GM18858 (cell line): Measurements from ENCODE around the gene DHRS3.
"Not testable (repeated sequence)": the region's sequence is repeated elsewhere in the genome, so short reads cannot be mapped to it uniquely, and the experiment has no call there.

Experiments used
- ATAC-seq: cut with Tn5 transposase; IDR thresholded peaks from one replicate; pipeline ENCODE4 v1.9.1; 2021; ENCODE audit not compliant: unreplicated experiment

Gene DHRS3

GRCh38 chr1:12617901-12618660 lies at the start of gene DHRS3:
TSS of gene DHRS3 (minus strand) at chr1:12618210. CDS start at chr1:12617348, 862 bp downstream.
- no peak for ATAC-seq

GRCh38 chr1:12666141-12666735 lies 48.2 kb upstream of the DHRS3 start:
- ATAC-seq = no peak

GRCh38 chr1:12665511-12665910 lies 47.5 kb upstream of the DHRS3 start:
- no peak for ATAC-seq

GRCh38 chr1:12662556-12662955 lies 44.5 kb upstream of the DHRS3 start:
- ATAC-seq = no peak

GRCh38 chr1:12661606-12662219 lies 43.7 kb upstream of the DHRS3 start:
- ATAC-seq = no peak

GRCh38 chr1:12658531-12659453 lies 40.8 kb upstream of the DHRS3 start:
- ATAC-seq = no peak

GRCh38 chr1:12657885-12658512 lies 40.0 kb upstream of the DHRS3 start:
- not testable (repeated sequence) for ATAC-seq

GRCh38 chr1:12657060-12657884 lies 39.3 kb upstream of the DHRS3 start:
- ATAC-seq = no peak

- ATAC-seq = no peak
Measured at GRCh38 chr1:12656575-12656974, 38.6 kb upstream of the DHRS3 start.

- ATAC-seq = no peak
Measured at GRCh38 chr1:12654657-12655056, 36.6 kb upstream of the DHRS3 start.

- ATAC-seq = no peak
Measured at GRCh38 chr1:12654004-12654567, 36.1 kb upstream of the DHRS3 start.

- ATAC-seq = no peak
Measured at GRCh38 chr1:12649971-12650421, 32.0 kb upstream of the DHRS3 start.

GRCh38 chr1:12648741-12649140 lies 30.7 kb upstream of the DHRS3 start:
- no peak for ATAC-seq

- ATAC-seq = not testable (repeated sequence)
Measured at GRCh38 chr1:12645401-12645800, 27.4 kb upstream of the DHRS3 start.

- ATAC-seq = no peak
Measured at GRCh38 chr1:12644829-12645228, 26.8 kb upstream of the DHRS3 start.

GRCh38 chr1:12644237-12644636 lies 26.2 kb upstream of the DHRS3 start:
- no peak for ATAC-seq

- no peak for ATAC-seq
Measured at GRCh38 chr1:12643785-12644184, 25.8 kb upstream of the DHRS3 start, which contains the start of gene AADACL4. TSS of gene AADACL4 (plus strand) at chr1:12644085. CDS start at chr1:12644547, 462 bp downstream.

GRCh38 chr1:12643079-12643478 lies 25.1 kb upstream of the DHRS3 start:
- no peak for ATAC-seq

GRCh38 chr1:12640958-12641272 lies 22.9 kb upstream of the DHRS3 start:
- ATAC-seq = no peak
